GM12801 (cell line): ENCODE results near the gene IKBKG.

Source experiments
- TF ChIP-seq, protein P1 (sequence below): IDR thresholded peaks from one replicate; pipeline ENCODE4 v1.5.1; 2011; ENCODE audit warnings: control low read depth; ENCODE audit not compliant: insufficient read length; ENCODE audit errors: extremely low read depth

The IKBKG gene

DNA sequence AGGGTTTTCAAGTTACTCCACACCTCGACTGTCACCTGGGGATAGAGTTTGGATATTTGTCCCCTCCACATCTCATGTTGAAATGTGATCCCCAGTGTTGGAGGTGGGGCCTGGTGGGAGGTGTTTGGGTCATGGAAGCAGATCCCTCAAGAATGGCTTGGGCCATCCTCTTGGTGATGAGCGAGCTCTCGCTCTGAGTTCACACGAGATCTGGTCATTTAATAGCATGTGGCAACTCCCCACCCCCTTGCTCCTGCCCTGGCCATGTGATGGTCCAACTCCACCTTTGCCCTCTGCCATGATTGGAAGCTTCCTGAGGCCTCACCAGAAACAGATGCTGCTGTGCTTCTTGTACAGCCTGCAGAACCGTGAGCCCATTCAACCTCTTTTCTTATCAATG, 45.8 kb downstream of the IKBKG start:
- TF ChIP-seq, protein P1, sequence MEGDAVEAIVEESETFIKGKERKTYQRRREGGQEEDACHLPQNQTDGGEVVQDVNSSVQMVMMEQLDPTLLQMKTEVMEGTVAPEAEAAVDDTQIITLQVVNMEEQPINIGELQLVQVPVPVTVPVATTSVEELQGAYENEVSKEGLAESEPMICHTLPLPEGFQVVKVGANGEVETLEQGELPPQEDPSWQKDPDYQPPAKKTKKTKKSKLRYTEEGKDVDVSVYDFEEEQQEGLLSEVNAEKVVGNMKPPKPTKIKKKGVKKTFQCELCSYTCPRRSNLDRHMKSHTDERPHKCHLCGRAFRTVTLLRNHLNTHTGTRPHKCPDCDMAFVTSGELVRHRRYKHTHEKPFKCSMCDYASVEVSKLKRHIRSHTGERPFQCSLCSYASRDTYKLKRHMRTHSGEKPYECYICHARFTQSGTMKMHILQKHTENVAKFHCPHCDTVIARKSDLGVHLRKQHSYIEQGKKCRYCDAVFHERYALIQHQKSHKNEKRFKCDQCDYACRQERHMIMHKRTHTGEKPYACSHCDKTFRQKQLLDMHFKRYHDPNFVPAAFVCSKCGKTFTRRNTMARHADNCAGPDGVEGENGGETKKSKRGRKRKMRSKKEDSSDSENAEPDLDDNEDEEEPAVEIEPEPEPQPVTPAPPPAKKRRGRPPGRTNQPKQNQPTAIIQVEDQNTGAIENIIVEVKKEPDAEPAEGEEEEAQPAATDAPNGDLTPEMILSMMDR: no peak

DNA sequence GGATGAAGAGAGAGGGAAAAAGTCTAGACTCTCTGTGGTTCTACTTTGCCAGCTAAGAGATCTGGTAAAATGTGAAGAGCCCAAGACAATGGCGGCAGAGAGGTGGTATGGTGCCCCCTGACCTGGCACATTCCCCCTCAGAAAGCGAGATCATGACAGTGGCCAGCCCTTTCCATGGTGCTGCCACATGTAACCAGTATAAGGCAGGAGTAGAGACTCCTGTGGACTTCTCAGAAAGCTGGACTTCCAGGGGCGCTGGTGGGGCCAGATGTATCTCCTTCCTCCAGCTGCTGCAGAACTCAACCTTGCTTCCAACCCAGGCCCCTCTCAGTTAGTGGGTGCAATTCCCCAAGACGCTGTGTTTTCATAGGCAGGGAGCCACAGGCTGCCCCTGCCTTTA, 47.1 kb downstream of the IKBKG start:
- TF ChIP-seq, protein P1: no peak

- TF ChIP-seq, protein P1: no peak
These were observed 48.3 kb downstream of the IKBKG start for GRCh38 chrX:154595559-154596249.

- TF ChIP-seq, protein P1: no peak
These were observed 49.0 kb downstream of the IKBKG start for GRCh38 chrX:154596290-154596929.

GRCh38 chrX:154597221-154597620, 49.8 kb downstream of the IKBKG start:
- TF ChIP-seq, protein P1: no peak

- TF ChIP-seq, protein P1: no peak
These were observed 51.2 kb downstream of the IKBKG start for GRCh38 chrX:154598656-154599055.

- TF ChIP-seq, protein P1: no peak
These were observed 52.1 kb downstream of the IKBKG start for GRCh38 chrX:154599531-154599930.
